GM23338 (cell line): ENCODE measurements around the gene MOGAT2. TPM values are rescaled to one million over a fixed set of nuclear protein-coding genes. Genes with fewer than 3 reads are reported as not detected.

Source experiments
- ATAC-seq: fragments of 200-7000 bp; cut with Tn5 transposase; 3 replicates; pipeline ENCODE4 v1.9.1; 2020
- DNase-seq: peaks from one replicate; pipeline ENCODE4 v3.0.0-alpha.2; 2015; ENCODE audit warnings: low spot score
- H2AFZ ChIP-seq: fragments of 200-600 bp; sonication (generic); 2 replicates; pipeline ENCODE4 v1.8.0; 2016; ENCODE audit warnings: antibody characterized with exemption, mild to moderate bottlenecking, moderate library complexity
- H3F3A ChIP-seq: fragments of 200-600 bp; sonication (generic); replicated peaks from 2 replicates; pipeline ENCODE4 v1.8.0; 2017; ENCODE audit warnings: antibody characterized with exemption, mixed run types, low read depth
- H3K27ac ChIP-seq: fragments of 200-600 bp; sonication (generic); 2 replicates; pipeline ENCODE4 v1.6.1; 2016; ENCODE audit warnings: low read depth
- H3K27me3 ChIP-seq: fragments of 200-600 bp; sonication (generic); 2 replicates; pipeline ENCODE4 v1.8.0; 2016; ENCODE audit warnings: mild to moderate bottlenecking, mixed run types, moderate library complexity; ENCODE audit not compliant: insufficient read depth
- H3K36me3 ChIP-seq: fragments of 200-600 bp; sonication (generic); 2 replicates; pipeline ENCODE4 v1.8.0; 2016; ENCODE audit warnings: mild to moderate bottlenecking; ENCODE audit not compliant: insufficient read depth
- H3K4me1 ChIP-seq: fragments of 200-600 bp; sonication (generic); 2 replicates; pipeline ENCODE4 v1.8.0; 2016; ENCODE audit warnings: mild to moderate bottlenecking, moderate library complexity; ENCODE audit not compliant: insufficient read depth
- H3K4me2 ChIP-seq: fragments of 200-600 bp; sonication (generic); 2 replicates; pipeline ENCODE4 v1.7.1; 2017; ENCODE audit warnings: mixed run types
- H3K4me3 ChIP-seq: fragments of 200-600 bp; sonication (generic); 2 replicates; pipeline ENCODE4 v1.6.1; 2016; ENCODE audit warnings: mixed run types
- H3K79me2 ChIP-seq: fragments of 200-600 bp; sonication (generic); replicated peaks from 2 replicates; pipeline ENCODE4 v1.8.0; 2017; ENCODE audit warnings: mild to moderate bottlenecking; ENCODE audit not compliant: insufficient read depth
- H3K9me2 ChIP-seq: fragments of 200-600 bp; sonication (generic); 2 replicates; pipeline ENCODE4 v1.8.0; 2017; ENCODE audit not compliant: insufficient read depth
- H4K20me1 ChIP-seq: fragments of 200-600 bp; sonication (generic); replicated peaks from 2 replicates; pipeline ENCODE4 v1.8.0; 2017; ENCODE audit warnings: mild to moderate bottlenecking; ENCODE audit not compliant: insufficient read depth
- H3K27ac Mint-ChIP-seq: 2 replicates; pipeline ENCODE4 v1.8.0; 2020; ENCODE audit warnings: inconsistent platforms, mild to moderate bottlenecking, moderate library complexity, mixed read lengths
- H3K27me3 Mint-ChIP-seq: 3 replicates; pipeline ENCODE4 v1.8.0; 2022; ENCODE audit warnings: low read depth, mild to moderate bottlenecking, moderate library complexity, mixed read lengths, inconsistent platforms; ENCODE audit not compliant: insufficient read depth, poor library complexity
- H3K36me3 Mint-ChIP-seq: 3 replicates; pipeline ENCODE4 v1.8.0; 2021; ENCODE audit warnings: low read depth, mild to moderate bottlenecking, inconsistent platforms, moderate library complexity, mixed read lengths
- H3K4me1 Mint-ChIP-seq: 3 replicates; pipeline ENCODE4 v1.8.0; 2020; ENCODE audit warnings: mild to moderate bottlenecking, inconsistent platforms, mixed read lengths
- H3K4me3 Mint-ChIP-seq: 3 replicates; pipeline ENCODE4 v1.8.0; 2021; ENCODE audit warnings: moderate library complexity, mild to moderate bottlenecking, inconsistent platforms, mixed read lengths
- H3K9me3 Mint-ChIP-seq: 3 replicates; pipeline ENCODE4 v1.8.0; 2020; ENCODE audit warnings: moderate library complexity, mild to moderate bottlenecking, inconsistent platforms, mixed read lengths
- CREB1 ChIP-seq: fragments of 250-450 bp; sonication (Bioruptor Pico); IDR thresholded peaks from 2 replicates; pipeline ENCODE4 v1.5.0; 2020; ENCODE audit warnings: low read depth, mild to moderate bottlenecking, moderate library complexity
- CTCF ChIP-seq, 2 experiments: fragments of 200-600 bp in 1 of 2; sonication (generic) in 1 of 2; conservative IDR thresholded peaks; 2 replicates each; pipeline versions ENCODE4 v1.5.1 to v1.6.1; 2016 to 2017; ENCODE audit warnings: antibody characterized with exemption in 2 of 2, low read depth in 2 of 2, mild to moderate bottlenecking in 2 of 2, moderate library complexity in 1 of 2
- ETS1 ChIP-seq: IDR thresholded peaks from 2 replicates; pipeline ENCODE4 v1.6.1; 2016; ENCODE audit warnings: antibody characterized with exemption
- JUNB ChIP-seq: IDR thresholded peaks from one replicate; pipeline ENCODE4 v1.6.1; 2016; ENCODE audit warnings: antibody characterized with exemption; ENCODE audit not compliant: unreplicated experiment
- NANOG ChIP-seq: IDR thresholded peaks from 2 replicates; pipeline ENCODE4 v1.6.1; 2016; ENCODE audit warnings: antibody characterized with exemption, borderline replicate concordance
- REST ChIP-seq: IDR thresholded peaks from one replicate; pipeline ENCODE4 v1.6.1; 2018; ENCODE audit warnings: antibody characterized with exemption; ENCODE audit not compliant: unreplicated experiment
- STAT1 ChIP-seq: IDR thresholded peaks from one replicate; pipeline ENCODE4 v1.6.1; 2016; ENCODE audit warnings: antibody characterized with exemption; ENCODE audit not compliant: unreplicated experiment
- ZNF114 ChIP-seq: fragments of 250-450 bp; sonication (Bioruptor Pico); IDR thresholded peaks from 2 replicates; pipeline ENCODE4 v1.5.0; 2020; ENCODE audit warnings: mild to moderate bottlenecking, moderate library complexity
- ZNF331 ChIP-seq: fragments of 250-450 bp; sonication (Bioruptor Pico); IDR thresholded peaks from 2 replicates; pipeline ENCODE4 v1.5.0; 2020; ENCODE audit warnings: low read depth, mild to moderate bottlenecking, moderate library complexity
- polyA plus RNA-seq: library from polyadenylated mRNA; unstranded; fragments of >200 nt; fragmentation: Nextera tagmentation; extraction: Ambion mirVana; gene quantifications from 2 replicates; pipeline ENCODE4 v1.2.1, GENCODE V29; 2016
- total RNA-seq: library from RNA; depleted of rRNA; stranded (reverse); fragments of >200 nt; shearing (Covaris generic); gene quantifications from 2 replicates; pipeline ENCODE4 v1.2.3, GENCODE V29; 2014
- TF ChIP-seq, protein P1 (sequence below): fragments of 250-450 bp; sonication (Bioruptor Pico); IDR thresholded peaks from 2 replicates; pipeline ENCODE4 v1.5.0; 2020; ENCODE audit warnings: mild to moderate bottlenecking, moderate library complexity

MOGAT2 gene
- total and polyA plus RNA-seq, 2 experiments from 2014 or later = not detected

DNA sequence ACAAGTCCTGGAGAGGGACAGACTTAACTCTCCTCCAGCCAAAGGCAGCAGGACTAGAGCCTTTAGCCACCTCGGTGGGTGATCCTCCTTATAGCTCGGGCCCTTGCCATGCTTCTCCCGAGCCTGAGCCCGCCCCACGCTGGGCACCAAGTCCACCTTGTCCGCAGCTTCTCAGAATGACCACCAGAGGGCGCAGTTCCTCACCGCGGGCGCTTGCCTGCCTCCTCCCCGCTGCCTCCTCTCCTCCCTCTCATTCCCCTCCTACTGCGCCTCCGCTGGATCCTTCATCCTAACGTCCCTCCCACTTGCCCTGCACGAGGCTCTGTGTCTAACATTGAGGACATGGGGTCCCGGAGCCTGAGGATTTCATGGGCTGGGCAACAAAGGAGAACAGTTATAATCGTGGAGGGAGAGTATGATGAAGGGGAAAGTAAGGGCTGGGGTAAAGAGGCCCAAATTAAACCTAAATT is 11.3 kb upstream of the MOGAT2 start:
- Mint-ChIP-seq H3K27ac (no peak overlapping the region), H3K4me1 (no peaks in the 10 kb centered on the region; the same call in 2 of the 3 replicates), H3K36me3 (peaks cover 3% of the 10 kb centered on the region), H3K4me3 (no peak overlapping the region), H3K27me3 (peaks cover 11% of the 10 kb centered on the region), H3K9me3 (peaks cover 15% of the 10 kb centered on the region)
- ATAC-seq (peak; percentile 99), DNase-seq (peak; percentile 90)
- H3K4me3 ChIP-seq = no peak overlapping the region
- H3F3A ChIP-seq = no peaks in the 10 kb centered on the region
- no peaks in the 10 kb centered on the region for H3K79me2 ChIP-seq
- no peak overlapping the region for H3K4me2 ChIP-seq
- no peak overlapping the region for H2AFZ ChIP-seq
- no peaks in the 10 kb centered on the region for H4K20me1 ChIP-seq
- H3K27me3 ChIP-seq = peaks cover 7% of the 10 kb centered on the region; the same call in 1 of the 2 replicates
- no peaks in the 10 kb centered on the region for H3K4me1 ChIP-seq
- H3K36me3 ChIP-seq = no peaks in the 10 kb centered on the region
- peak; percentile 73 to 96 for TF ChIP-seq CTCF (conservative IDR thresholded peaks at IDR 0.05; ENCODE audit: low read depth in 2 of 2)
- no peak for TF ChIP-seq CREB1 (CRISPR knock-in tag)
- TF ChIP-seq ZNF114 = 0 out of 2 replicates have a peak, but pooled peaks have one; percentile 34
- H3K9me2 ChIP-seq = no peaks in the 10 kb centered on the region
- H3K27ac ChIP-seq = no peak overlapping the region

DNA sequence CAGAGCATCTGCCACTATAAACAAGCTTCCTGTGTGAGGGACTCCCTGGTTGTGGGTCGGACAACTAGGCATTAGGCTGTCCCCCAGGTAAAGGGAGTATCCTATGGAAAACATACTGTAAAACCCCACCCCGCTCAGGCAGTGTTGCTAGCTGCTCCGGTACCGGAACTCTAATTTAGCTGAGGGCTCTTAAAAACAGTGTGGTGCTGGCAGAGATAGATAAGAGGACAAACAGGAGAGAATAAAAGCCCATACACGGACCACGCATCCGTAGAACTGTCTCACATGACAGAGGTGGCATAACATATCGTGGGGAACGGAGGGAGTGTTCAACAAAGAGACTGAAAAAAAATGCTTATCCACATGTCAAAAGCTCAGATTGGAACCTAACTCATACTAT is 3.4 kb upstream of the MOGAT2 start:
- Histone ChIP-seq H2AFZ (no peak overlapping the region), H3F3A (no peaks in the 10 kb centered on the region), H3K4me3 (no peak overlapping the region), H3K27me3 (peaks cover 33% of the 10 kb centered on the region), H4K20me1 (no peaks in the 10 kb centered on the region), H3K36me3 (no peaks in the 10 kb centered on the region), H3K4me2 (no peak overlapping the region), H3K4me1 (no peaks in the 10 kb centered on the region), H3K9me2 (no peaks in the 10 kb centered on the region), H3K79me2 (no peaks in the 10 kb centered on the region), H3K27ac (no peak overlapping the region)
- DNase-seq (no peak), ATAC-seq (no peak)
- Mint-ChIP-seq H3K27me3 (peaks cover 20% of the 10 kb centered on the region), H3K4me1 (peaks cover 12% of the 10 kb centered on the region), H3K4me3 (no peak overlapping the region), H3K36me3 (no peaks in the 10 kb centered on the region), H3K27ac (no peak overlapping the region), H3K9me3 (no peaks in the 10 kb centered on the region)
- TF ChIP-seq STAT1 (no peak), ZNF331 (CRISPR knock-in tag) (no peak), JUNB (no peak), ZNF114 (no peak), REST (no peak), NANOG (no peak), ETS1 (no peak)
- TF ChIP-seq, protein P1, sequence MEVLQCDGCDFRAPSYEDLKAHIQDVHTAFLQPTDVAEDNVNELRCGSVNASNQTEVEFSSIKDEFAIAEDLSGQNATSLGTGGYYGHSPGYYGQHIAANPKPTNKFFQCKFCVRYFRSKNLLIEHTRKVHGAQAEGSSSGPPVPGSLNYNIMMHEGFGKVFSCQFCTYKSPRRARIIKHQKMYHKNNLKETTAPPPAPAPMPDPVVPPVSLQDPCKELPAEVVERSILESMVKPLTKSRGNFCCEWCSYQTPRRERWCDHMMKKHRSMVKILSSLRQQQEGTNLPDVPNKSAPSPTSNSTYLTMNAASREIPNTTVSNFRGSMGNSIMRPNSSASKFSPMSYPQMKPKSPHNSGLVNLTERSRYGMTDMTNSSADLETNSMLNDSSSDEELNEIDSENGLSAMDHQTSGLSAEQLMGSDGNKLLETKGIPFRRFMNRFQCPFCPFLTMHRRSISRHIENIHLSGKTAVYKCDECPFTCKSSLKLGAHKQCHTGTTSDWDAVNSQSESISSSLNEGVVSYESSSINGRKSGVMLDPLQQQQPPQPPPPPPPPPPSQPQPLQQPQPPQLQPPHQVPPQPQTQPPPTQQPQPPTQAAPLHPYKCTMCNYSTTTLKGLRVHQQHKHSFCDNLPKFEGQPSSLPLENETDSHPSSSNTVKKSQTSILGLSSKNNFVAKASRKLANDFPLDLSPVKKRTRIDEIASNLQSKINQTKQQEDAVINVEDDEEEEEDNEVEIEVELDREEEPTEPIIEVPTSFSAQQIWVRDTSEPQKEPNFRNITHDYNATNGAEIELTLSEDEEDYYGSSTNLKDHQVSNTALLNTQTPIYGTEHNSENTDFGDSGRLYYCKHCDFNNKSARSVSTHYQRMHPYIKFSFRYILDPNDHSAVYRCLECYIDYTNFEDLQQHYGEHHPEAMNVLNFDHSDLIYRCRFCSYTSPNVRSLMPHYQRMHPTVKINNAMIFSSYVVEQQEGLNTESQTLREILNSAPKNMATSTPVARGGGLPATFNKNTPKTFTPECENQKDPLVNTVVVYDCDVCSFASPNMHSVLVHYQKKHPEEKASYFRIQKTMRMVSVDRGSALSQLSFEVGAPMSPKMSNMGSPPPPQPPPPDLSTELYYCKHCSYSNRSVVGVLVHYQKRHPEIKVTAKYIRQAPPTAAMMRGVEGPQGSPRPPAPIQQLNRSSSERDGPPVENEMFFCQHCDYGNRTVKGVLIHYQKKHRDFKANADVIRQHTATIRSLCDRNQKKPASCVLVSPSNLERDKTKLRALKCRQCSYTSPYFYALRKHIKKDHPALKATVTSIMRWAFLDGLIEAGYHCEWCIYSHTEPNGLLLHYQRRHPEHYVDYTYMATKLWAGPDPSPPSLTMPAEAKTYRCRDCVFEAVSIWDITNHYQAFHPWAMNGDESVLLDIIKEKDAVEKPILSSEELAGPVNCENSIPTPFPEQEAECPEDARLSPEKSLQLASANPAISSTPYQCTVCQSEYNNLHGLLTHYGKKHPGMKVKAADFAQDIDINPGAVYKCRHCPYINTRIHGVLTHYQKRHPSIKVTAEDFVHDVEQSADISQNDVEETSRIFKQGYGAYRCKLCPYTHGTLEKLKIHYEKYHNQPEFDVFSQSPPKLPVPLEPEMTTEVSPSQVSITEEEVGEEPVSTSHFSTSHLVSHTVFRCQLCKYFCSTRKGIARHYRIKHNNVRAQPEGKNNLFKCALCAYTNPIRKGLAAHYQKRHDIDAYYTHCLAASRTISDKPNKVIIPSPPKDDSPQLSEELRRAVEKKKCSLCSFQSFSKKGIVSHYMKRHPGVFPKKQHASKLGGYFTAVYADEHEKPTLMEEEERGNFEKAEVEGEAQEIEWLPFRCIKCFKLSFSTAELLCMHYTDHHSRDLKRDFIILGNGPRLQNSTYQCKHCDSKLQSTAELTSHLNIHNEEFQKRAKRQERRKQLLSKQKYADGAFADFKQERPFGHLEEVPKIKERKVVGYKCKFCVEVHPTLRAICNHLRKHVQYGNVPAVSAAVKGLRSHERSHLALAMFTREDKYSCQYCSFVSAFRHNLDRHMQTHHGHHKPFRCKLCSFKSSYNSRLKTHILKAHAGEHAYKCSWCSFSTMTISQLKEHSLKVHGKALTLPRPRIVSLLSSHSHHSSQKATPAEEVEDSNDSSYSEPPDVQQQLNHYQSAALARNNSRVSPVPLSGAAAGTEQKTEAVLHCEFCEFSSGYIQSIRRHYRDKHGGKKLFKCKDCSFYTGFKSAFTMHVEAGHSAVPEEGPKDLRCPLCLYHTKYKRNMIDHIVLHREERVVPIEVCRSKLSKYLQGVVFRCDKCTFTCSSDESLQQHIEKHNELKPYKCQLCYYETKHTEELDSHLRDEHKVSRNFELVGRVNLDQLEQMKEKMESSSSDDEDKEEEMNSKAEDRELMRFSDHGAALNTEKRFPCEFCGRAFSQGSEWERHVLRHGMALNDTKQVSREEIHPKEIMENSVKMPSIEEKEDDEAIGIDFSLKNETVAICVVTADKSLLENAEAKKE (CRISPR knock-in tag) = no peak
